ENCODE measurements around the gene MIPEP.

MIPEP gene

DNA sequence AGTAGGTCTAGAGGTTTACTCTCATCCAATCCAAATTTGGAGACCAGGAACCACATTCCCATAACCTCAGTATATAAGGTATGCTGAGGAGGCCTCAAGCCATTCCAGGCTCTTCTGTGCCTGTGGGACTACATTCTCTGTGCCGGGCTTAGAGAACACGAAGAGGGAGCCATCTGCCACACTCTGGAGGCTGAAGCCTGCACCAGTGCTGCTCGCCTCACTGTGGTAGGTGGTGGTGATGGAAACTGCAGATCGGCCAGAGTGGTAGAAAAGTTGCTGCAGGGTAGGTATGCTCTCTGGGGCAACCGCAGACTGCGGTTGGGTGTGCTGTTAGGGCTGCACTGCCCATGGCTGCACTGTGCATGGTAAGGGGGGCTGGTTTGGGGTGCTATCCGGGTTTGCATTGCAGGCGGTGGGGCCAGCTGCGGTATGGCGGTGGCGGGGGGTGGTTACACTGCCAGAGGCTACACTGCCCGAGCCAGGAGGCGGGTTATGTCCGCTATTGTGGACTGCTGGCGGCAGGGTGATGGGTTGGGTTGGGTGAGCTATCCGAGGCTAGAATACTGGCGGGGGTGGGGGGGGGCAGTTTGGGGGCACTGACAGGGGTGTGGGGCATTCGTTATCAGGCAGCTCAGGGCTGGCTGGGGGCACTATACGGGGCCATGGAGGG lies 174.0 kb downstream of the MIPEP start:
- no peak for DNase-seq (ENCODE audit: low read depth)

DNA sequence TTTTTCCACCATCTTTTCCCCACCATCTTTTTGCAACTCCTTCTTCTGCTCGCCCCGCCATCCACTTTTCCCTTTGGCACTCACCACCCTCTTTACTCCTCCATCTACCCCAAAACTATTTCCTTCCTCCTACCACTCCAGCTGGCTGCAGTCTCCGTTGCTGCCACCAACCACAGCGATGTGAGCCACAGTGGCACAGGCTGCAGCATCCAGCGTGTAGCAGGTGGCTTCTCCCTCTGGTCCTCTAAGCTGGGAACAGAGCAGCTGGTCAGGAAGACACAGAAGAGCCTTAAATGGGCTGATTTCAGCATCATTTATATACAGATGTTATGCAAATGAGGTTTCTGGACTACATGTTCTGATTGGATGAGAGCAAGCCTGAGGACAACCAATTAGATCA lies 174.5 kb downstream of the MIPEP start:
- DNase-seq (ENCODE audit: low read depth) = no peak

DNA sequence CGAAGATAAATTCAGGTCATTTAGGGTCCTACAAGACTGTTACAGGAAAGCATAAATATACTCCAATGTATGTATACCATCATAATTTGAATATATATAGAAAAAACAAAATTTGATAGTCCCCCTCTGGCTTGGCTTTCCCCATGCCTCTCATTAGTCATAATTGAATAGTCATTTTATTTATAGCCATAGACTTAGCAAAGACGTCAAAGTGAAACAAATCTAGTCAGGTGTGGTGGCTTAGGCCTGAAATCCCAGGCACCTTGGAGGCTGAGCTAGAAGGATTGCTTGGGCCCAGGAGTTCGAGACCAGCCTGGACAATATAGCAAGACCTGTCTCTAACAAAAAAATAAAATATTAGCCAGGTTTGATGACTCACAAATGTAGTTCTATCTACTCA lies 177.8 kb downstream of the MIPEP start:
- DNase-seq (ENCODE audit: low read depth) = no peak

DNA sequence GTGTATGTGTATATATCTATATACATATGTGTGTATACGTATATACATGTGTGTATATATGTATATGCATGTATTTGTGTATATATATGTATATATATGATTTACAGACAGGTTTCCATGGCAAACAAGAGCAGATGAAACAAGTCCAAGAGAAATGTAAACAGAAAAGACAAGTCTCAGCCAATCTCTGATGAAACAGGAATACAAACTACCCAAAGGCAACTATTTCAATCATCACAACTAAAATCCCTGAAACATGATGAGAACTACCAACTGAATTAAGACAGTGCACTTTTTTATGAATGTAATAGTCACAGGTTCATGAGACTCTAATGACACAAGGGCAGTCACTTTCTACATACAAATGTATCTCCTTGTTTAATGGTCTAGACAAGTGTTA lies 178.8 kb downstream of the MIPEP start:
- no peak for DNase-seq (ENCODE audit: low read depth)

DNA sequence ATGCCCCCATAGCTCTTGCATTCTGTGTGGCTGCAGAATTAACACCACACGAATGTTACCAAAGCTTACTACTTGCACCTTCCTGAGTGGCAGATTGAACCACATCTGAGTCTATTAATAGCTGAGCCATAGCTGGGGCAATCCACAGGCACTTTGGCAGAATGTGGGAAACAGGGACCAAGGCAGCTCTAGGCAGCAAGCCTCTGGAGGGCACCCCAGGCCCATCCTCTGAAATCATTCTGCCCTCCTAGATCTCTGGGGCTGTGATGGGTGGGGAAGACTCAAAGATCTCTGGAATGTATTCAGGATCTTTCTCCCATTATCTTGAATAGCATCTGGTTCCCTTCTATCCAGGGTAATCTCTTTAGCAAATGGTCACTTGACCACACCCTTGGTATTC lies 179.7 kb downstream of the MIPEP start:
- DNase-seq (ENCODE audit: low read depth) = no peak

DNA sequence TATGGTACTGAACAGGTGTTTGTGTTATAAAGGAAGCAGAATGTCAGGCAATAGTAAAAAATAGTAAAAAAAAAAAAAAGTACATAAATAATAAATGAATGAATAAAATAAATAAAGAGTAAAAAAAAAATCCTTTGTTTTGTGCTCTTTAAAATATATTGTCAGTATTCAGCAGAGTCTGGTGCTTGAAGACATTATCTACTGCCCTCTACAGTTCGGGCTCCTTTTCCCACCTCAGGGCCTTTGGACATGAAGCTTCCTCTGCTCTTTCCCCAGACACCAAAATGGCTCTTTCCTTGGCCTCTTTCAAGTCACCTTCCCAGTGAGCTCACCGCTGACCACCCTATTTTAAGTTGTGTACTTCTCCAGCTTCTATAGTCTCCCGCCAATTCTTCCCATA lies 181.5 kb downstream of the MIPEP start:
- DNase-seq (ENCODE audit: low read depth) = no peak

DNA sequence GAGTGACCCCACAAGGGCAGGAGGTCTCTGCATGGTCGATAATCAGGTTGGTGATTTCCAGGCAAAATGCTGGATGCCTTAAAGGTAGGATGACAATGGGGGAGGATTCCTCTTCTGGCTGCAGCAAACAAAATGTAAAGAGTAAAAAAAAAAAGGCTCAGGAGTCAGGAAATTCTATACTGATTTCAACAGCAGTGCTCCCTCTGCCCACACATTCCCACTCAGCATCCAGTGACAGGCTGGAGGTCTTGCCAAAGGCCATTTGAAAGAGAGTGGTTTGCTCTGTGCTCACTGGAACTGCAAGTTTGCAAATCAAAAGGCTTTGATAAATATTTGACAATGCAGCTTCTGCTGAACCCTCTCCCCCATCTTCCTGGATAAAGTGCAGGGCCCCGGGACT lies 183.6 kb downstream of the MIPEP start:
- no peak for DNase-seq (ENCODE audit: low read depth)

DNA sequence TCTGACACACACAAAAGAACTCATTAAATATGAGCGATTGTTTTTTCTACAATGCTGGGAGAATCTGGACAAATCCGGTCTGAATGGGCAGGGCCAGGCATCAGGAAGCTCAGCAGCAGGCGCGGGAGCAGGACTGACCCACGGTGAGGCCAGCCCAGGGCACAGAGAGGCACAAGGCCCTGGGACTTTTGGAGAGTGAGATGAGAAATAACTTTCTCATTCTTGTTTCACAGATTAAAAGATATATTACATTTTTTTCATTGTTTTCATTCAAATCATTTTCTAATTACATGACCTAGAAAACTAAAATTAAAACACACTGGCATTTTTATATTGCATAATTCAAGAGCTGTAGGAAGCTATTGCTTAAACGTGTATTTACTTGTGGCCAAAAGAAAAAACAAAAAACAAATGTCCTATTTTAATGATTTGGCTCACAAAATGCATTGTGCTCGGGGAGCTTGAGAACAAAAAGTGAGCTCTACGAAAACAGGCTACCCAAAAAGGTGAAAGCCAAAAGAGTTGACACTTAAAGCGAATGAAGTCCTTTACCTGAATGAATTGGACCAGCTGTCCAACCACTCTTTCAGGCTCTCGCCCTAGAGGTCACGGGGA lies 185.8 kb downstream of the MIPEP start:
- DNase-seq (ENCODE audit: low read depth) = no peak

DNA sequence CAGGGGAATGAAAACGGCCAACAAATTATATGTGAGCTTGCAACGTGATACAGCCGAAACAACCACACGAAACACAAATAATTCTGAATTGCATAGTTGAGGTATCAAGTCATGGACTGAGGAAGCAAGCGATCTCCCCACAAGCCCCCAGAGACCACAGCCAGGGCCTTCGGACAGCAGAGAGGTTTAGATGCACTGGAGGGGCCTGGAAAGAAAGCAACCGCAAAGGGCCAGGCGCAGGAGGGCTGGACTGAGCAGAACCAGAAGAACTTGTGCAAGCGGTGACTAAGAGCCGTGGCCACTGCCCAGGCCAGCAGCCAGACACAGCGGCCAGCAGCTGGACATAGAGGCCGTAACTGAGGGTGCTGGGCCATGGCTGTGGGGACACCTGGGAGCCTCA lies 187.6 kb downstream of the MIPEP start:
- DNase-seq (ENCODE audit: low read depth) = no peak

DNA sequence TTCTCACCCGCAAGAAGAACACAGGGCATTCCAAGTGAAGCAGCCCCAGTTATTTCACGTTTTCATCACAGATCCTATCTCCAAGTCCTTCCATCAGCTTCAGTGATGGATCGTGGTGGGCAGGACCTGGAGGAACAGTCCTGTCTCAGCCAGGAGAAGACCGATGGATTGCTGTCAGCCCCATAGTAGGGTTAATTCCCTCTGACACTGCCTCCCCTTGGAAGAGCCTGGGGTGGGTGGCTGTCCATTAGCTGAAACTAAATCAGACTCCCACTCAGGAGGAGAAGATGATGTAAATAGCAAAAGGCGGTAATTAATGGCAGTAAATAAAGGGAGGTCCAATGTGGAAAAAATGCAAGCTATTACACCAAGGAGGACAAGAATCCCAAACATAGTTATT lies 188.0 kb downstream of the MIPEP start:
- DNase-seq (ENCODE audit: low read depth) = no peak

DNA sequence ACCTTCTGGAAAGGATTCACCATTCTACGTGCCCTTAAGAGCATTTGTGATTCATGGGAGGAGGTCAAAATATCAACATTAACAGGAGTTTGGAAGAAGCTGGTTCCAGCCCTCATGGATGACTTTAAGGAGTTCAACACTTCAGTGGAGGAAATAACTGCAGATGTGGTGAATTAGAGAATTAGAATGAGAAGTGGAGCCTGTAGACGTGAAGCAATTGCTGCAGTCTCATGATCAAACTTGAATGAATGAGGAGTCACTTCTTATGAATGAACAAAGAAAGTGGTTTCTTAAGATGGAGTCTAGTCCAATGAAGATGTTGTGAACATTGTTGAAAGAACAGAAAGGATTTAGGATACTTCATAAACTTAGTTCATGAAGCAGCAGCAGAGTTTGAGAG lies 189.9 kb downstream of the MIPEP start:
- no peak for DNase-seq (ENCODE audit: low read depth)

DNA sequence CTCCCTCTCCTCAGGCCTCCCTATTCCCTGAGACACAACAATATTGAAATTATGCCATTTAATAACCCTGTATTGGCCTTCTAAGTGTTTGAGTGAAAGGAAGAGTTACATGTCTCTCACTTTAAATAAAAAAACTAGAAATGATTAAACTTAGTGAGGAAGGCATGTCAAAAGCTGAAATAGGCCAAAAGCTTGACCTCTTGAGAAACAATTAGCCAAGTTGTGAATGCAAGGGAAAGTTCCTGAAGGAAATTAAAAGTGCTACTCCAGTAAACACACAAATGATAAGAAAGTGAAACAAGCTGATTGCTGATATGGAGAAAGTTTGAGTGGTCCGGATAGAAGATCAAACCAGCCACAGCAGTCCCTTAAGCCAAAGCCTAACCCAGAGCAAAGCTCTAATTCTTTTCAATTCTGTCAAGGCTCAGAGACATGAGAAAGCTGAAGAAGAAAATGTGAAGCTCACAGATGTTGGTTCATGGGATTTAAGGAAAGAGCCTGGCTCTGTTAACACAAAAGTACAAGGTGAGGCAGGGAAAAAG lies 191.4 kb downstream of the MIPEP start:
- no peak for DNase-seq (ENCODE audit: low read depth)

DNA sequence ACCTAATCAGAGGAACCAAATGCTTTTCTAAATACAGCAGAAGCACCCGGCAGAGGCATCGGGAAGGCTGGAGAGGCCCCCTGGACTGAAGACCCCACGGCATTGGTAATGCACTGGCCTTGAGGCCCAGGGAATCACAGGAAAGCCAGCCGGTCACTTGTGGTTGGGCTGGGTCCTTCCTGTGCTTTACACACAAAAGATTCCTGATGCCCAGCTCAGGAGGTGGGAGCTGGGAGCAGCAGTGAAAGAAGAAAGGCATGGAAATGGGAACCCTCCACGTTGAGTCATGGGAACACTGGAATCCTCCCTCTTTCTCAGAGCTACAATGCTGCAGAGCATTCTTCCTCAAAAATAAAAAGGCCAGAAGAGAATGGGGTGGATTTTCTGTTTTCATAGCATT lies 192.6 kb downstream of the MIPEP start:
- no peak for DNase-seq (ENCODE audit: low read depth)

DNA sequence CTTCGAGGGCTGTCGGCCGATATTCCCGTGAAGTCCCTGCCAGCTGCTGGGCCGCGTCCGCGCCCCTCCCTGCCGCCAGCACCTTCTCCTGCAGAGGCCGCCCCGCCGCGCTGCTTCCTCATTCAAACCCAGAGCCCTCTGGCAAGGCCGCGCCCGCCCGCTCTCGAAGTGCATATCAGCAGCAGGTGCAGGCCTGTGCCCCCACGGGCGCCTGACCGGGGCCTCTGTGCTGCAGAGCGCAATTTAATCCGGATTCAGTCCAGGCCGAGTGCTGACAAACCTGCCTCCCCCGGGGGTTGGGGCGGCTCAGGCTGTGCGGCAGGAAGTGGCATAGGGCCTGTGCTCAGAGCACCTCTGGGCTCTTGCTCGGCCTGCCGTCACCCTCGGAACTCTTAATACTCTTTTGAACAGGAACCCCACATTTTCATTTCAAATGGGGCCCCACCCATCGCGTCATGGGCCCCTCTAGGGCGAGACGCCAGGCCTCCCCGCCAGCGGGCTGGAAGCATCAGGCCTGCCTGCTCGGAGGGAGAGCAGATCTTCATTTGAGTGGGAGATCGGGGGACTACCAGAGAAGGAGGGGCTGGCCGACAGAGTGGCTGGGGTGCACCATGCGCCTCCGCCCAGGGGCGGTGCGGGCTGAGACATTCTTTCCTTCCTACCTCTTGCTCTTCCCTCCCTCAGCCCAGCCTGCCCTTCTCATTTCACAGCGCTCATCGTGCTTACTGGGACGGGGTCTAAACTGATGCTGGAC lies 193.3 kb downstream of the MIPEP start:
- peak; percentile 38 for DNase-seq (ENCODE audit: low read depth)

DNA sequence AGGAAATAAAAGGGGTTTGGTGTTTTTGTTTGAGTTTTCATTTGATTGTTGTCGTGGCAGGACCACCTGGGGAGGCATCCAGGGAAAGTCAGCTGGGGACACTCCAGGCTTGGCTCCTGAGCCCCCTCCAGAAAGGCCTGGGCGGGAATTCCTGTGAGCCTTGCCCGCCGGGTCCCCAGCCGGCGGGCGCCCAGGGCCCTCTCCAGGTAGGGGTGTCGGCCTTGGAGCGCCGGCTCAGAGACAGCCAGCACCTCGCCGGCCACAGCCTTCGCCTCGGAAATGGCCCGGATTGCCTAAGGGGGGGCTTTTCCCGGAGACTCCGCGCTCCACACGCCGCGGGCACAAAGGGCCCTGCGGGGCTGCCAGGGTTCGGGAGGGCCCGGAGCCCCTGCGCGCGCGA lies 194.0 kb downstream of the MIPEP start:
- DNase-seq (ENCODE audit: low read depth) = no peak

DNA sequence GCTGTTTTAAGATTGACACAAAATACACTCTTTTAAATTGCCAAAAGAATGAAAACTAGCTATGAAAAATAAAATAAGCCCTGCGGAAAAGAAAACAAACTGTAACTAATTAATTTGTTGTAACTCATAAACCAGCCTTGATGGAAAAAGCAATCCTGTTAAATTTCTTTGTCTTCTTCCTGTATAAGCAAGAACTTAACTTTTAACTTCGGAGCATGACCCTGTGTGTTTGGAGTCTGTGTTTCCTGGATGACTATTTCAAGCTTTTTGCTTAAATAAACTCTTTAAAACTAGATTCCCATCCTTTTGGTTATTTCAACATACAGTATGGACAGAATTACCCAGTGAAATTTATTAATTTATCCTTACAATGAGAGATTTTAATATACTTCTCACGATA lies 196.4 kb downstream of the MIPEP start:
- no peak for DNase-seq (ENCODE audit: low read depth)

DNA sequence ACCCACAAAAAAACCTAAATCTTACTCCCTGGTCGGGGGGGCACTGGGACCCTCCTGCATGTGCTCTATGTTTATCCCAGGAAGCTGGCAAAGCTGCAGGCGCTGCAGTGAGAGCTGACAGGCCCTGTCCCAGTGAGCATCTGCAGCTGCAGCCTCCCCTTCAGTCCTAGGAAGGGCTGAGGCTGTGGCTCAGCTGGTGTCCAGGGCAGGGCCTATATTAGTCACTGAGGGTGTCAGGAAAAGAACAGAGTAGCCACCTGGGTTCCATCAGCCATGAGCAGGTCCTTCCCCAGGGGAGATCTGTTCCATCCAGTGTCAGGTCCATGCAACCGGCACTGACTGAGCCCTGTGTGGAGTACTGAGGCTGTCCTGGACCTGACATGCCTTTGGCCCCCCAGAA lies 198.5 kb downstream of the MIPEP start:
- DNase-seq (ENCODE audit: low read depth) = no peak

DNA sequence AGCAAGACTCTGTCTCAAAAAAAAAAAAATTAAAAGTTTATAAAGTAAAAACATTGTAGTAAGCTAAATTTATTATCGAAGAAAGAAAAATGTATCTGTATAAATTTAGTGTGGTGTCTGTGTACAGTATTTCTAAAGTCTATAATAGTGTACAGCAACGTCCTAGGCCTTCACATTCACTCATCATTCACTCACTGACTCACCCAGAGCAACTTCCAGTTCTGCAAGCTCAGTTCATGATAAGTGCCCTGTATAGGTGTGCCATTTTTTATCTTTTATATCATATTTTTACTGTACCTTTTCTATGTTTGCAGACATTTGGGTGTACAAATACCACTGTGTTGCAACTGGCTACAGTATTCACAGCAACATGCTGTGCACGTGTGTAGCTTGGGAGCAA lies 200.9 kb downstream of the MIPEP start:
- DNase-seq (ENCODE audit: low read depth) = no peak

DNA sequence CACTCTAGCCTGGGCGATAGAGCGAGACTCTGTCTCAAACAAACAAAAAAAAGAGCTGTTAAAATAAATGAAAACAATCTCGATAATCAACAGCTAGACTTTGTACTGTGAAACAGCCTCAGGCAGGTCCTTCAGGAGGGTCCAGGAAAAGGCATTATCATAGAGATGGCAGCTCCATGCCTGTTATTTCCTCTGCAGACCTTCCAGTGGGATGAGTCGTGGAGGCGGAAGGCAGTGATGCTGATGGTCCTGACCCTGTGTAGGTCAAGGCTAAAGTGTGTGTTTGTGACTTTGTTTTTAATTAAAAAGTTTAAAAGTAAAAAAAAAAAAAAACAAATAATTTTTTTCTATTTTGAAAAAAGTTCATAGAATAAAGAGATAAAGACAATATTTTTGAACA lies 201.6 kb downstream of the MIPEP start:
- no peak for DNase-seq (ENCODE audit: low read depth)

DNA sequence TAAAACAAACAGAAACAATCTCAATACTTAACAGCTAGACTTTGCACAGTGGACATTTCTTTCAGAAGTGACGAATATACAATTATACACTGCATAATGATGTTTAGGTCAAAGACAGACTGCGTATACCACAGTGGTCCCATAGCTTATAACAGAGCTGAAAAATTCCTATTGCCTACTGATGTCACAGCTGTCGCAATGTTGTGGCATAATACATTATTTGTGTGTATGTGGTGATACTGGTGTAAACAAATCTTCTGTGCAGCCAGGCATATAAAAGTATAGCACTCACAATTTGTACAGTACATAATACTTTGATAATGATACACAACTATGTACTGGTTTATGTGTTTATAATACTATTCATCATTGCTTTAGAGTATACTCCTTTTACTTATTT lies 202.3 kb downstream of the MIPEP start:
- no peak for DNase-seq (ENCODE audit: low read depth)

DNA sequence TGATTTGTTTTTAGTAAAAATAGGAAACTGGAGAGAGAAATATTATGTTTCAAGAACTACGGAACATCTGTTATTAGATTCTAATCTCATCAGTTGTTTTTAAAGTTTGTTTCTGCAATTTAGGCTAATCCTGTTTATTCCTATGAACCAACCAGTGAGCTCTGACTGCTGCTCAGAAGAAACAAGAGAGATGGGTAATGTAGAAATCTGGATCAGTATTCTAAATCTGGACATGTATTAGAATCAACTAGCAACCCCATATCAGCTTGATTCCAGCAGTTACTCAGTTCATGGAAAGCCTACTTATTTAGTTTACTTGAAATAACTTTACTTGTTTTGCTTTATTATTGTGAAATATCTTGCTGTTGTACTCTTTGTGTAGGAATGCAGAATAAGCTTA lies 203.8 kb downstream of the MIPEP start:
- DNase-seq (ENCODE audit: low read depth) = no peak

DNA sequence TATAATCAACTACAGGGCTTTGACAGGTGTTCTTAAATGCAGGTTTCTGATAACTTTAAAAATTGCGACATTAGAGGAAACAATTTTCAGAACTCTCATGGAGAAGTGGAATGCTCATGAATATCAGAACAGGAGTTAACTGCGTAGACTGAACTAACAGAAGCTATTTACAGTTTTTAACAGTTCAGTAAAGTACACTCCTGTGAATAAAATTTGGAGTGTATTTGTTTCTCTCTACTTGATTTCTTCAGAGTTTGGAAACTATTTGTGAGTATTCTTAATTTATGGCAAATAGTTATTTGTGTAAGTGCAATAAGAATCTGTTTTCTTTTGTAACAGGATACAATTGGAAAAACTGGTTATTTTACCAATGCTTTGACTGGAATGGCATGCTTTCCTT lies 204.6 kb downstream of the MIPEP start:
- no peak for DNase-seq (ENCODE audit: low read depth)

DNA sequence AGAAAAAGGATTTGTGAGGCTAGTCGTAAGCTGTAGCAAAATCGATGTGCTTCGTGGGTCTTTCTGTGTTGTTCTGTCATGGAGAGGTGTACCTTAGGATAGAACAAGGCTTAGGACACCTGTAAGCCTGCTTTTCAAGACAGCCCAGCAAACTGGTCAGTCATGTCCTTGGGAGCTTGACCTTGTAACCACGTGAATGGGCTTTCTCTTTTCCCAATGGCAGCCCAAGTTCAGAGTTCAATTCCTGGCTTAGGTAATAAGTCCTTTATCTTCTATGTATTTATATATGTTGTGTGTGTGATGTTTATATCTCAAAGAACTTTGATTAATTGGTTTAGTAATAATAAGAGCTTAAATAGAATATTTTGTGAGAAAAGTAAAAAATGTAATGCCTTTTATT lies 206.1 kb downstream of the MIPEP start:
- no peak for DNase-seq (ENCODE audit: low read depth)
